Measurements from ENCODE around the gene SDF2.
"Not testable (repeated sequence)": the region's sequence is repeated elsewhere in the genome, so short reads cannot be mapped to it uniquely, and the experiment has no call there.

Gene SDF2

GRCh38 chr17:28623696-28624095 lies 38.0 kb downstream of the SDF2 start:
- DNase-seq: no peak

GRCh38 chr17:28622186-28622585 lies 39.5 kb downstream of the SDF2 start:
- DNase-seq: no peak

- no peak for DNase-seq
These were observed 41.7 kb downstream of the SDF2 start for GRCh38 chr17:28620010-28620409.

GRCh38 chr17:28618464-28618863 lies 43.2 kb downstream of the SDF2 start:
- no peak for DNase-seq

GRCh38 chr17:28616281-28616680 lies 45.4 kb downstream of the SDF2 start:
- no peak for DNase-seq

GRCh38 chr17:28615260-28615940 lies 46.3 kb downstream of the SDF2 start:
- no peak for DNase-seq

GRCh38 chr17:28613931-28614381 lies 47.8 kb downstream of the SDF2 start, which contains the start of gene RSKR:
TSS of gene RSKR (minus strand) at chr17:28614185. CDS start at chr17:28614161, 24 bp downstream.
- DNase-seq: no peak

DNA sequence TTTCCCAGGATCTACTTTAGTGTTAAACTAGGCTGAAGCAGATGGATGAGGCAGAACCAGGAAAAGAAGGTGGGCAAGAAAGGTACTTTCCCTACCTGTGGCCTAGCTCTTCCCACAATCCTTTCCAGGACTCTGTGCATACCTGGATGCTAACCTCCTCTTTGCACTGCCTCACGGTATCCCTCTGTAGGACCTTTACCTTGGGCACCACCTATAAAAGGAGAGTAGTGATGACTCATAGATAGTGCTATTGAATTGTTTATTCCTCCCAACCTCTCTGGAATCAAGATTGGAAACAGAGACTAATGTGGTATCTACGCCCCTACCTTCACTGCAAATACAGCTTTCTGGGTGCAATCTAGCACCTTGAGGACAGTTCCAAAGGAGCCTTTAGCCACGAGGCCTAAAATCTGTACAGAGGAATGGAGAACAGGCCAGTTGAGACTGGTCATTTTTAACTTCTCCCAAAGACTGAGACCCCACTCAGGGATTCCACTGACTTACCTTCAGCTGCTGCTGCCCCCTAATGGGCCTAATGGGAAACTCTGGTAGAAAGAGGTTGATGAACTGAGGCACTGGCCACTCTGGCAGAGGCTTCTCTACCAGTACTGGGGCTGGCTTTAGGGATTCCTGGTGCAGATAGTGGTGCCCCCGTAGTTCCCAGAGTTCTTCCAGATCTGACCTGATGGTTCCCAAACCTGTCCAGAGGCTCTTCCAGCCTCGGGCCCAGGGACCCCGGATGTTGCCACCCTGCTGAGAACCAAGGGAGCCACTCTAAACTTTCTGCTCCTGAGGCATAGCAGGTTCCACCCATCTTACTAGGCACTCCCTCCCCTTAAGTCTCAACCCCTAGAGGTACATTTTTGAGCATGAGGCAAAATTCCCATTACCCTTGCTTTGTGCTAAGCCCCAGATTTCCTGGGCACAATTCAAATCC lies 48.5 kb downstream of the SDF2 start:
- DNase-seq: peak; percentile 29 to 42

- no peak for DNase-seq
These were observed 49.2 kb downstream of the SDF2 start for GRCh38 chr17:28612531-28612930.

DNA sequence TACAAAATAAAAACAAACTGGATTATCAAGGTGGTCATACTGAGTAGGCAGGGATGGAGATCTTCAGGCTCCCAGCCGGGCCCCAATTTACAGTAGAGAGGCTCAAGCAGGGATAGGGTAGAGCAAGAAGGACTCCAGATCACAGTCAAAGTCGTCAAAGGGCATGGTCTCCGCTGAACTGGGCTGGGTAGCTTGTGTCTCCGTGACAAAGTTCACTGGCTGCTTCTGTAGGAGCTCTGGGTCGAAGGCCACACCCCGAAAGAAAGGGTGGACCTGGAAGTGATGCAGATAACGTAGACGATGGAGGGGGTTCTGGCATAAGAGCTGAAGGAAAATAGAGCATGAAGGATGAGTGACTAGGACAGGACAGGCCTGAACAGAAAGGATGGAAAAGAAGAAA lies 51.3 kb downstream of the SDF2 start:
- no peak for DNase-seq

DNA sequence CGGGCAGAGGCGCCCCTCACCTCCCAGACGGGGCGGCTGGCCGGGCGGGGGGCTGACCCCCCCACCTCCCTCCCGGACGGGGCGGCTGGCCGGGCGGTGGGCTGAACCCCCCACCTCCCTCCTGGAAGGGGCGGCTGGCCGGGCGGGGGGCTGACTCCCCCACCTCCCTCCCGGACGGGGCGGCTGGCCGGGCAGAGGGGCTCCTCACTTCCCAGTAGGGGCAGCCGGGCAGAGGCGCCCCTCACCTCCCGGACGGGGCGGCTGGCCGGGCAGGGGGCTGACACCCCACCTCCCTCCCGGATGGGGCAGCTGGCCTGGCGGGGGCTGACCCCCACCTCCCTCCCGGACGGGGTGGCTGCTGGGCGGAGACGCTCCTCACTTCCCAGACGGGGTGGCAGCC lies 57.7 kb downstream of the SDF2 start:
- not testable (repeated sequence) for DNase-seq

DNA sequence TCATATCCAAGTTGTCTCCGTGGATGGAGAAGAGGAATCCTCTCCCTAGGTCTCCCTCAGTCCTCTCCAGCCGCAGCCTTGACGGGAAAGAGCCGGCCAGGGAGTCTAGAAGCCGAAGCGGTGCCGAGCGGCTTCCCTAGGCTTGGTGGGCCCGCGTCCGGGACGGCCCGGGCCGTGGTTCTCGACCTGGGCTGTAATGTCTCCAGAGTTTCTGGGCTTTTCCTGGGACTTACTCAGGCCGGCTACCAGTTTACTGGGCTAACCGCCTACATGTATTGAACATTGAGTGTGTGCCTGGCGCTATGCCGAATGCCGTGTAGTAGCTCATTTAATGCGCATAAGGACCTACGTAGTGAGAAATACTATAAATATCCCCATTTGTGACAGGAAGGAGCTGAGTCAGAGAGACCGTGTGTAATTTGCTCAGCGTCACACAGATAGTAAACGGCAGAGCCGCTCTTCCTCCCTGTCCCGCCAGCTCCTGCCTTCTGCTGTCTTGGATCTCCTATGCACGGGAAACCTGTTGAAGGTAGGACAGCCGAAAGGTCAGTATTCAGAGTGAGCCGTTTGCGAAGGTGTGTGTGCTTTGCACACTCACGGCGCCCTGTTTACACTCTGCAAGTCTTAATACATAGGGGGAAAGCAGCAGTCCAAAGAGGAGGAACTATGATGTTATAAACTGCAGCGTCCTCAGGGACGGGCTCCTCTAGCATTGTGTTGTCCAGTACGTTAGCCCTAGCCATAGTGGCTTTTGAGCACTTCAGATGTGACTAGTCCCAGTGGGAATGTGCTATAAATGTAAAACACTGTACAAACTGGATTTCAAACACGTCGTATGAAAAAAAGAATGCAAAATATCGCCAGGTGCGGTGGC lies 62.2 kb downstream of the SDF2 start:
- DNase-seq: peak; percentile 72 to 73

DNA sequence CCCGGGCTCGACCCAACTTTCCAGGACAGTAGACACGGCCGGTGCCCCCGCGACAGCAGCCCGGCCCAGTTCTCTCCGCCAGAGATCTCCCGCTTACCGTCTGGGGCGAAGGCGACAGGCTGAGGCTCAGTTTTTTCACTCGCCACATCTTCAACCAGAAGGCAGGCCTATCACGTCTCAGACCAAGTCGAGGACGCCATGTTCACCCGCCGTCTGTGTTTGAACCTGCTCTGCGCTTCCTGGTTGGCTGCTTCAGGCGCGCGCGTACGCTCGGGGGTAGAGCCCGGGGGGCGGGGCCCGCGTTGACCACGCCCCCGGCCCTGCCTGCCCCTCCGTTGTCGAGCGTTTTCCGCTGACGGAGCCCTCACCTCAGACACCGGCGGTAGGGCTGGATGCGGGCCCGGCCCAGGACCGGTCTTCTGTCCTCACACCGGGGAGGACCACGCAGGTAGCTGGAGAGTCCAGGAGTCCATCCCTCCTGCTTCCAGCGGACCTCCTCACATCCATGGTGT lies 62.9 kb downstream of the SDF2 start, which contains the start of gene SPAG5:
TSS of gene SPAG5 (minus strand) at position 227 of the 512 bp plus-strand sequence. CDS start at position 148, 79 bp downstream.
- DNase-seq: peak; percentile 90 to 93

DNA sequence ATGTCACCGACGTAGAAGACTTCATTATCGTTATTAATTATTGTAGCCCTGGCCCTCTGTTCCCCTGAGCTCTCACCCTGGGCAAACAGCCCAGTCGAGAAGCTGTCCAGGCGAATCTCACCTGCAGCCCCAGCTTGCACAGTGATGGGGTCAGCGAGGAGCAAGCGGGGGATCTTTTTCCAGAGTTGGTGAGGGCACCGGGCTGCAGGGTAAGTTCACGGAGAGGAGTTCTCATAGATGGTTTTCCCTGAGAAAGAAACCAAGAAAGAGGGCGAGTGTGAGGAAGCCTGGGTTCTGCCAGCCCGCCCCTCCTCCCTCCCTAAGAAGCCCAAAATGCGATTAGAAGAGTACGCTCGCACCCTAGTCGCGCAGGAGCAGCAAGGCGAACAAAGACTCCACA lies 63.3 kb downstream of the SDF2 start:
- DNase-seq: no peak
